C4-2B (cell line): ENCODE results near the gene GALNTL6.

Experiments
- H3K27ac ChIP-seq: fragments of 450-650 bp; 2 replicates; pipeline ENCODE4 v1.5.1; 2017
- ZFX ChIP-seq: fragments of 450-650 bp; IDR thresholded peaks from 2 replicates; pipeline ENCODE4 v1.6.1; 2017
- TF ChIP-seq, protein P1 (sequence below): fragments of 450-650 bp; conservative IDR thresholded peaks from 2 replicates; pipeline ENCODE4 v1.5.1; 2017; ENCODE audit warnings: mild to moderate bottlenecking

GALNTL6 gene

GRCh38 chr4:172982151-172982590 lies 1169.0 kb downstream of the GALNTL6 start:
- no peak for TF ChIP-seq ZFX
- TF ChIP-seq, protein P1, sequence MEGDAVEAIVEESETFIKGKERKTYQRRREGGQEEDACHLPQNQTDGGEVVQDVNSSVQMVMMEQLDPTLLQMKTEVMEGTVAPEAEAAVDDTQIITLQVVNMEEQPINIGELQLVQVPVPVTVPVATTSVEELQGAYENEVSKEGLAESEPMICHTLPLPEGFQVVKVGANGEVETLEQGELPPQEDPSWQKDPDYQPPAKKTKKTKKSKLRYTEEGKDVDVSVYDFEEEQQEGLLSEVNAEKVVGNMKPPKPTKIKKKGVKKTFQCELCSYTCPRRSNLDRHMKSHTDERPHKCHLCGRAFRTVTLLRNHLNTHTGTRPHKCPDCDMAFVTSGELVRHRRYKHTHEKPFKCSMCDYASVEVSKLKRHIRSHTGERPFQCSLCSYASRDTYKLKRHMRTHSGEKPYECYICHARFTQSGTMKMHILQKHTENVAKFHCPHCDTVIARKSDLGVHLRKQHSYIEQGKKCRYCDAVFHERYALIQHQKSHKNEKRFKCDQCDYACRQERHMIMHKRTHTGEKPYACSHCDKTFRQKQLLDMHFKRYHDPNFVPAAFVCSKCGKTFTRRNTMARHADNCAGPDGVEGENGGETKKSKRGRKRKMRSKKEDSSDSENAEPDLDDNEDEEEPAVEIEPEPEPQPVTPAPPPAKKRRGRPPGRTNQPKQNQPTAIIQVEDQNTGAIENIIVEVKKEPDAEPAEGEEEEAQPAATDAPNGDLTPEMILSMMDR, result no peak
- H3K27ac ChIP-seq, result peak overlapping the region; percentile 61

- TF ChIP-seq ZFX, result no peak
- TF ChIP-seq, protein P1, result no peak
- H3K27ac ChIP-seq, result 0 out of 2 replicates have a peak overlapping the region, but pooled peaks have one; percentile 15
These were observed 1169.8 kb downstream of the GALNTL6 start for GRCh38 chr4:172983014-172983413.

GRCh38 chr4:172983631-172984030 lies 1170.4 kb downstream of the GALNTL6 start:
- TF ChIP-seq, protein P1, result no peak
- H3K27ac ChIP-seq, result no peak overlapping the region

GRCh38 chr4:172985552-172985951 lies 1172.3 kb downstream of the GALNTL6 start:
- no peak overlapping the region for H3K27ac ChIP-seq
- TF ChIP-seq ZFX, result no peak
- TF ChIP-seq, protein P1, result no peak

GRCh38 chr4:172986114-172986513 lies 1172.9 kb downstream of the GALNTL6 start:
- no peak overlapping the region for H3K27ac ChIP-seq
- TF ChIP-seq, protein P1, result no peak
- TF ChIP-seq ZFX, result no peak

DNA sequence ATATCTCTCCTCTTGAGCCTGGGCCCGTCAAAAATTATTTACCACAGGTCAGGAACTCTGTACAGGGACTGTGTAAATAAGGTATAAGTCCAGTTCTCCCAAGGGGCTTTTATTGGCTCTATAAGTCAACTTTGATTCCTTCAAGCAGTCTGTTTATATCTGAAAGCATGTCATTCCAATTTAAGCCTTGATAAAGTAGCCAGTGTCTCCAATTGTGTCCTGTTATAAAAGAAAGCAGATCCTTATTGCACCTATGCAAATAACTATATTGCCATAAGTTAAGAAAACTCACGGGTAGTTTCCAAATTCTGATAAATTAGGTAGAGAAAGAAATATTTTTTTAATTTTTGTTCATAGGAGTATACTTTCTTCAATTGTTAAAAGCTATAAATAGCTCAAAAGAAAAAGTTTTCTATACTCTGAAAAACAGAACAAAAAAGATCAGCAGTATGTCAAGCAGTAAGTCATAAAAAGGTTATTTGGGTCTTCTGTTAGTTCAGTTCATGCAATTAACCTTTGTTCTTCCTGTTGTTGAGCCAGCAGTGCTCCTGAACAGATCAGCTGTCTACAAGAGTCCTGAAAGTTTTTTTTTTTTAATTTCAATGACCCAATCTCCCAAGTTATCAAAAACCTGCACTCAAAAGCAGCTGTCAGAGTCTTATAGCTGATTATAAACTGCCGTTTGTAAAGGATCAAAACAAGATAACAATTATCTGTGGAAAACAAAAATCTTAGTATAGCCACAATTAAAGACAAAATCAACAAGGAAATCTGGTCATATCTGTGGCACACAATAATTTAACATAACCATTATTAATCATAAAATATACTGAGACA lies 1177.0 kb downstream of the GALNTL6 start:
- TF ChIP-seq, protein P1, result no peak
- TF ChIP-seq ZFX, result no peak
- H3K27ac ChIP-seq, result no peak overlapping the region

- no peak overlapping the region for H3K27ac ChIP-seq
- no peak for TF ChIP-seq ZFX
- TF ChIP-seq, protein P1, result no peak
These were observed 1179.6 kb downstream of the GALNTL6 start for GRCh38 chr4:172992648-172993378.
